ENCODE results near the gene B3GNT7. TPM values are rescaled to one million over a fixed set of nuclear protein-coding genes. Genes with fewer than 3 reads are reported as not detected.

Gene B3GNT7, protein sequence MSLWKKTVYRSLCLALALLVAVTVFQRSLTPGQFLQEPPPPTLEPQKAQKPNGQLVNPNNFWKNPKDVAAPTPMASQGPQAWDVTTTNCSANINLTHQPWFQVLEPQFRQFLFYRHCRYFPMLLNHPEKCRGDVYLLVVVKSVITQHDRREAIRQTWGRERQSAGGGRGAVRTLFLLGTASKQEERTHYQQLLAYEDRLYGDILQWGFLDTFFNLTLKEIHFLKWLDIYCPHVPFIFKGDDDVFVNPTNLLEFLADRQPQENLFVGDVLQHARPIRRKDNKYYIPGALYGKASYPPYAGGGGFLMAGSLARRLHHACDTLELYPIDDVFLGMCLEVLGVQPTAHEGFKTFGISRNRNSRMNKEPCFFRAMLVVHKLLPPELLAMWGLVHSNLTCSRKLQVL
- total RNA-seq: 0.33 and 0.67 TPM in 2 replicates

DNA sequence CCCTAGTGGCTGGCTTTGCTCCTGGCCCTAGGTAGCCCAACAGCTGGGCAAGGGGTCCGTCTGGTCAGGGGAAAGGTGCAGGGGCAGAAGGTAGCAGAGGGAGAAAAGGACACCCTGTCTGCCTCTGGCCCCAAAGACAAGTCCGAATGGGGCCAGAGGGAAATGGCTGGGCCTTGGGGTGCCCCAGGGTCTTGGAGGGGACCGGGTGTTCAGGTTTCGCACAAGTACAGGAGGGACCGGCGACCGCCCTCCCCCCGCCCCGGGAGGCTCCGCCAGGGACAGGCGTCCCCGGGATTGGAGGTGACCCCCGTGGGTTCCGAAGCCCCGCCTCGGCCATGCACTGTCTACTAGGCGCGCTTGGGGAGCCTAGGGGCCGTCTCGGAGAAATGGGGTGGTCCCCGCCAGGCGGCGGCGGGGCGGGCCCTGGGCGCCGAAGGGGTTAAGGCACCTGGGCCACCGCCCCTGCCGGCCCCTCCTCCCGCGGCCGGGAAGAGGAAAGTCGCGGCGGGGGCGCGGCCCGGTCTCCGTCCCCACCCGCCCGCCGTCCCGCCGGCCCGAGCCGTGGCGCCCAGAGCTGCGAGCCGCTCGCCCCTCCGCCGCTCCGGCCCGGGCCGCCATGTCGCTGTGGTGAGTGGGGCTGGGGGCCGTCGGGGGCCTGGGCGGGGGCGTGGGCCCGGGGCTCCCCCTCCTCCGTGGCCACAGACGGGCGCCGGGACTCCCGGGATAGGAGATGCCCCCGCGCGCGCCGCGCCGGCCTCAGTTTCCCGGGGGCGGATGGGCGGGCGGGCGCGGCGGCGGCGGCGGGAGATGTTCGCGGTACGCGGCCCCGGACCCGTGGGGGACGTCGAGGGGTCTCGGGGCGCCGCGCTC is at the start of gene B3GNT7:
Gene B3GNT7 (plus strand): TSS at position 523 of the 870 bp plus-strand sequence. CDS start 94 bp downstream, at position 617.

Small RNAs within 50 kb of the gene (small RNA-seq; reads per million reads assigned to genes)
- 0.13 reads per million for gene MIR4777

Other genes starting within 250 kb of the B3GNT7 start
- 17.0 and 21.2 TPM in 2 replicates for gene ARMC9, start 197.1 kb upstream of the B3GNT7 start, total RNA-seq
- 152 and 258 TPM in 2 replicates for gene NCL, start 68.8 kb downstream of the B3GNT7 start, total RNA-seq
- gene NMUR1, start 134.7 kb downstream of the B3GNT7 start, total RNA-seq: not detected in 2 replicates
- not detected in 2 replicates for gene TEX44, start 197.2 kb downstream of the B3GNT7 start, total RNA-seq